HG03565 (cell line): ENCODE results near the gene GNAS-AS1.
"Not testable (repeated sequence)": the region's sequence is repeated elsewhere in the genome, so short reads cannot be mapped to it uniquely, and the experiment has no call there.

Experiments used
- ATAC-seq: cut with Tn5 transposase; IDR thresholded peaks from one replicate; pipeline ENCODE4 v1.9.1; 2021; ENCODE audit warnings: mild to moderate bottlenecking, moderate library complexity; ENCODE audit not compliant: unreplicated experiment

Gene GNAS-AS1

DNA sequence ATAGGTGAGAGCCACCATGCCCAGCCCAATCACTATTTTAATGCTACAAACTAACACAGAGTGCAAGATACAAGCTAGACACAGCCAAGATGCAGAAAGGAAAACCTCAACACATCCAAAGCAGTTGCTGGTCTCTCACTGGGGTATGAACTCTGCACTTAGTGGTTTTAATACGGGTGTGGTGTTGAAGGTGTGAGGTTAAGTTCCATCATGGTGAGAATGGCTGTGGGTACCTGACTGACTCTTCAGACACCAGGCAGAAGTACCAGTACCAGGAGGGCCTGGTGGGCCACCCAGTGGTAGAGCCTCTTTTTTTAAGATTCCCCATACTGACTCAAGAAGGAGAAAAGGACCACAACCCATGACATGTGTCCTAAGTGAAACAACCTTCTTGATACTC, 13.0 kb downstream of the GNAS-AS1 start:
- ATAC-seq, result no peak

DNA sequence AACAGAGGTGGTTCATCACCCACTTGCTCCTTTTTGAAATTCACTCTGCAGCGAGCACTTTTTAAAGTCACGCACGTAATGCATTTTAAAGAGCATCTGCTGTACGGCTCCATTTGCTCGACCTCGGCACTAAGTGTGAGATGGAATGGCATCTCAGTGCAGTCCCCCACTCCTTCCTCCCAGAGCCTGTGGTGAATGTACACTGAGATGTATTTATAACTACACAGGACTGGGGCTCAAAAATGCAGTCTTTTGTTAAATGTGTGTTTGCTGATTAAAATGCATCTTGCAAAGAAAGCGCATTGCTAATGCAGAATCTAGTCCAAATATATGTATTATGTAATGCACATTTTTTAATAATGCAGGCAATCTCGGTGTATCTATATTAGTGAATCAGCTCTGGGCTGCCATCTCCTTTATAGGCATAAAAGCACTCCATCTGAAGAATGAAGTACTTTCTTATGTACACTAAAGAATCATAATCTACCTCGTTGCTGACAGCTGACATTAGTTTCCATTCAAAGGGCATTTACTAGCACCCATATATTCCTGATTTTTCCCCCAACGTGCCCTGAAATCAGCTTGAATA, 14.0 kb downstream of the GNAS-AS1 start:
- ATAC-seq, result no peak

DNA sequence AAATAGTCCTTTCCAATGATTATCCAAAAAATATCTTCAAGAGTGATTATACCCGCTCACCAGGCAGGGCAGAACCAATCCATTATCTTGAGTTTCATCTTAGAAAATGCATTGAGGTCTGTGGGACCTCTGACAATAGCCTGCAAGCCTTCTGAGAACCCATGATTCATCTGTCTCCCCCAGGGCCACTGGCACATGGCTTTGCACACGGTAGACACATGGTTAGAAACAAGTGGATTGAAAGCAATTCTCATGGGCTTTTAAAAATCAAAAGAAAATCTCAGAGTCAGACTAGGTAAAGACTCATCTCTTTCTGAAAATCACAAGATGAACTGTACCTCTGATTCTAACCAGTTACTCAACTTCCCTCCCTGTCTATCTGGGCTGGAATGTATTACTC, 15.5 kb downstream of the GNAS-AS1 start:
- no peak for ATAC-seq

DNA sequence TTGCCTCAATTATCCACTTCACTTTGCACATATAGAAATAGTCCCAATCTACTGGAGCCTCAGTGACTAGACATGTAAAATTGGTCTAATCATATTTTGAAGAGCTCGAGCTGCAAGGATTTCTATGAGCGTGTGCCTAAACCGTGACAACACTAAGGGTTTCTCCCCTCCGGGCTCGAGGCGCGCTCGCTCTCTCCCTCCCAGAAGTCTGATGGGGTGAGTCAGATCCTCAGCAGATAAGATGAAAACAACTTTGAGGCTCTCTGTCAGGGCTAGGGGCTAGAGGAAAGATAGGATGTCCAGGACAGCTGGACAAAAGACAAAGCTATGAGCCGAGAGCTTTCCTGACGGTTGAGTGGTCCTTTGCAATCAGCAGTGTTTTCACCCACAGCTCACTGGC, 16.8 kb downstream of the GNAS-AS1 start:
- no peak for ATAC-seq

DNA sequence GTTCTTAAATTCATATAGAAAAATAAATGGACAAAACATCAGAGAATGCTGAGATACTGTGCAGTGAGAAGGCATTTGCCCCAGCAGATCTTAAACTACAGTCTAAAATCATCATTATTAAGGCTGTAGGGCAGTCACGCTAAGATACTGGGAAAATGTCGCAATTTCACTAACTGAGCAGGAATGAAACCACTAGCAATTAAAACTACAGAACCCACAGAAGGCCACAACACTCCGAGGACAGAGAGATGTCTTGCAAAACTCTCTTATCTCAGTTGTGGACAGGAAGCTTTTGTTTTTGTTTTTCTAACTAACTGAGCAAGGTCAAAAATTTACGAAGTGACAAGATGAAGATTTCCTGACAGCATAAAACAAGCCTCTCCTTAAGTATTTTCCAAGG, 18.2 kb downstream of the GNAS-AS1 start:
- ATAC-seq, result no peak

DNA sequence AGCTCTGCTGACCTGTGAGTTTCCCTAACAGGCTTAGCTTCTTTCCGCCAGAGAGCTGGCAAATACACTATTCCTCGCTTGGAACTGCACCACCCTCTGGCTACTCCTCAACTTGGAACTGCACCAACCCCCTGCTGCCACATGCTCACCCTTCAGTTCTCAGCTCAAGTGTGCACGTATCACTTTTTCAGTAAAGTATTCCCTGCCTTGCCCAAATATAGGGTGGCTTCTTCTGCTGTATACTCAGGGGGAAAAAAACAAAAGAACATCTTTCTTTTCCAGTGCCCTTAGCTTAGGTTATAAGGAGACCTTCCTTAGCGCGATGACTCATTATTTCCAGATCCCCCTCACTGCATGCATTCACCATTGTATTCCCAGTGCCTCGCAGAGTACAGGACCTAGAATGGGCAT, 21.2 kb downstream of the GNAS-AS1 start:
- no peak for ATAC-seq

DNA sequence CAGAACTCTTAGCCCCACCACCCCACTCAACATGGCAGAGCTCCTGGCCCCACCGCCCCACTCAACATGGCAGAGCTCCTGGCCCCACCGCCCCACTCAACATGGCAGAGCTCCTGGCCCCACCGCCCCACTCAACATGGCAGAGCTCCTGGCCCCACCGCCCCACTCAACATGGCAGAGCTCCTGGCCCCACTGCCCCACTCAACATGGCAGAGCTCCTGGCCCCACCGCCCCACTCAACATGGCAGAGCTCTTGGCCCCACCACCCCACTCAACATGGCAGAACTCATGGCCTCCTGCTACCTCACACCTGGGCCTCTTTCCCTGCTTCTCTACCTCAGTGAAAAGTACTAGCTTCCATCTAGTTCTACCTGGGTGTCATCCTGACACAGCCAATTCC, 21.9 kb downstream of the GNAS-AS1 start:
- ATAC-seq, result not testable (repeated sequence)

DNA sequence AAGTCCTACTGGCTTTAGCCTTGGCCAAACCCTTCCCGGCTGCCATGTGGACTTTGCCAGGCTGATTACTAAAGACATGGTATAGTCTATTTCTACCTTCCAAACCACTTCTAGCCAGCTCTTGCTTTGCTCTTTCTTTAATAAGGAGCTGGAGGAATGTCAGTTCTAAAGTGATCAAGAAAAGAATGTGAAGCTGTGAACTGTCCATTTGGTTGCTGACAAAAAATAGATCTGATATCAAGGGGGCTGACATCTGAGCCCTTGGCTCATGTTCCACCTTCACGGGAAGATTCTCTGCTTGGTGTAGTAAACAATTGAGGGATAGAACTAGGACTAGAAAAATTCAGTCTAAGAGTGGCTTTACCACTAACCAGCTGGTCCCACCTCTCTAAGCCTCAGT, 22.6 kb downstream of the GNAS-AS1 start:
- no peak for ATAC-seq

DNA sequence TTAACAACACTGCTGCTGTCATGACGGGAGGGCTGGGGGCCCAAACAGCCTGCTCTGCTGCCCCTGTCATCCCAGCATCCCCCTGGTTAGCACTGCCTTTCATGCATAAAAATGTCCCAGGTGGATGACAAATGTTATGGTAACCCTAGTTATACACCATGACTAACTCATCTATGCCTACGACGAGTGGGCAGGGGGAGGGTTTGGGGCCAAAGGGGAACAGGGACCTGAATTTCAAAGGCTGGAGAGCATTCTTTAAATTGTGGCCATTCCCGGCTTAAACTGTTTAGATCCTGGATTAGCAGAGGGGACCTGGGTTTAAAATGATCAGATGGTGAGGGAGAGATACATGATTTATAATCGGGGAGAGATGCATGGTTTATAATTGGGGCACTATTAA, 24.4 kb downstream of the GNAS-AS1 start:
- no peak for ATAC-seq

DNA sequence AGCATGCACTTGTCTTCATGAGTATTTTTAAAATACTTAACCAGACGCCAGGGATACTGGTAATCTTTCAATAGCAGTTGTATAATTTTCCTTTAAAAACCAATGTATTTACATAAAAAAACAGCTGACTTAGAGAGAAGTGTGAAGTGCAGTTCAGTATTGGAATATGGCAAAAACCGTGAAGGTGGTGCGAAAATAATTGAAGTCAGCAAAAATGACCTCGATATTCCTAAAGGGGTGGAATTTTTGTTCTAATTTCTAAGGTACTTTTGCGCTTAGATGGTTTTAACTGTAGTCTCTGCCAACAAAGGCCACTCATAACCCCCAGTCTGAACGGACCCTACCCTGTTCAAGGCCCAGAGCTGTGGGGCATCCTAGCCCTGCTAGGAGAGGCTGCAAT, 25.3 kb downstream of the GNAS-AS1 start:
- no peak for ATAC-seq

DNA sequence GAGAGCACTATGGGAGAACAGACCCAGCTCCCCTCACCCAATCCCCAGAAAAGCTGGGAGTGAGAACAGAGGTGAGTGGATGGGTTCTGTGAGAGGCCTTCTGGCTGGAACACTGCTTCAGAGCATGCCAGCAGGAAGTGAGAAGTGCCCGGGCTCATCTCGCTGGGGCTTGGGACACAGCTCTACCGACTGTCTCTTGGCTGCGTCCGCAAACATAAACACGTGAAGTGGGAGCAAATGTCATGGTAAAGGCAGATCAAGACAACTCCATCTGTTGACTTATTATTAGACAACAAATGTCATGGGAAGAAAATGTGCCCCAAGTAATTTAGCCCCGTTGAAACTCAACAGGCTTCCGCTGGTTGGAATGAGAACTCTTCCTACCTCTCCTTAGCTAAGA, 25.9 kb downstream of the GNAS-AS1 start:
- no peak for ATAC-seq

DNA sequence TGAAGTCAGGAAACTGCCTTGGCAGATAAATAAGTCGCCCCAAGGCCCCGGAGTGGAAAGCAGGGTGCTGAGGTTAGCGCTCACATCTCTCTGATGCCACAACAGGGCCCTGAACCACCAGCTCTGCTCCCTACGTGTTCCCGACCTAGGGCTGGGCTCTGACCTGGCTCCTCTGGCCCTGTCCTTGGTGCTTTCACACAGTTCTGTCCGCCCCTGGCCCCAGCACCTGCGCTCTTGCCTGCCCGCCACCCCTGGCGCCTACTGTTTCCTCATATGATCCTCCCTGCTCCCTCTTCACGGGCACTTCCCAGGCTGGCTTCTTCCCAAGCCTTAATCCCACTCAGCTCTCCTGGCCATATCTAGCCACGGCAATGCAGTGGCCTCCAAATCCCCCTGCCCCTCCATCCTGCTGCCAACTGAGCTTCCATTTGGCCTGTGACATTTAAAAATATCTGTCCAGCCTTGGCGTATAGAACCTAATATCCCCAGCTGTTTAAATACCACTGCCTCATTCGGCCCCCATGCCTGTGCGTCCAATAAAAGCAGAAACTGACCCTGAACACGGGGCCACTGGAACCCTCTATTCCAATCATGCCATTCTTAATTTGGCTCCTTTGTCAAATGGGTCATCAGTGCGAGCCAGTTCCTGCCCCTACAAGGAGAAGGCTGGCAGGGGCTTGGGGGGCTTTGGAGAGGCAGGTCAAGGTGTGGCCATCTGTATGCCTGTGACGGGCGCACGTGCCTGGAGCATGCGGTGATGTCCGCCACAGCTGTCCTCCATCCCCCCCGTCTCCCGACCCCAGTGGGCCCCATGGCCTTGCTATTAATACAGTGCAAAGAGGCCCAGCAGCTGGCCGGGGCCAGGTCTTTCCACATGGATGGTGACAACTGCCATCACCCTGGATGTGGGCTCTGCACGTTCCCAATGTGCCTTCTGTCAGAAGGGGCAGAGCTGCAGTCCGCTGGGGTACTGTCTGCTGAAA, 27.7 kb downstream of the GNAS-AS1 start:
- ATAC-seq, result no peak

DNA sequence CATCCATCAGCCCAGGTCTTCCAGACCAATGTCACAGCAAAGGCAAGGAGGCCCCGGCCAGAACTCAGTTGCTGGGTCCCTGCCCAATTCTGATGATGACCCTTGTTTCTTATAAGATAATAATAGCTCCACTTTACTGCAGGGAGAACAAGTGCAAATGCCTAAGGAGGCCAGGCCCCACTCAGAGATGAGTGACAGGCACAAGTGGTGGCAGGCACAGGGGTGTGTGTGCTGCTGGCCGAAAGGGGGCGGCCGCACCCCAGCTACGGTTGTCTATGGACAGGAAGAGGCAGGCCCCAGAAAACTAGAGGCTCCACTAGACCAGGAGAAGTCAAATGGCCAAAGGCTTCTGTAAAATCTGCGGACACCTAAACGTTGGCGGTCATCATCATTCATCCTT, 28.6 kb downstream of the GNAS-AS1 start:
- no peak for ATAC-seq

DNA sequence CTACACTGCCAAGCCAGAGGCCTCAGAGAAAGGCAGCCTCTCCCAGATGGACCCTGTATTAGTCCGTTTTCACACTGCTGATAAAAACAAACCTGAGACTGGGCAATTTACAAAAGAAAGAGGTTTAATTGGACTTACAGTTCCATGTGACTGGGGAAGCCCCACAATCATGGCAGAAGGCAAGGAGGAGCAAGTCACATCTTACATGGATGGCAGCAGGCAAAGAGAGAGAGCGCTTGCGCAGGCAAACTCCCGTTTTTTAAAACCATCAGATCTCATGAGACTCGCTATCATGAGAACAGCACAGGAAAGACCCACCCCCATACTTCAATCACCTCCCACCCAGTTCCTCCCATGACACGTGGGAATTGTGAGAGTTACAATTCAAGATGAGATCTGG, 30.2 kb downstream of the GNAS-AS1 start:
- not testable (repeated sequence) for ATAC-seq

DNA sequence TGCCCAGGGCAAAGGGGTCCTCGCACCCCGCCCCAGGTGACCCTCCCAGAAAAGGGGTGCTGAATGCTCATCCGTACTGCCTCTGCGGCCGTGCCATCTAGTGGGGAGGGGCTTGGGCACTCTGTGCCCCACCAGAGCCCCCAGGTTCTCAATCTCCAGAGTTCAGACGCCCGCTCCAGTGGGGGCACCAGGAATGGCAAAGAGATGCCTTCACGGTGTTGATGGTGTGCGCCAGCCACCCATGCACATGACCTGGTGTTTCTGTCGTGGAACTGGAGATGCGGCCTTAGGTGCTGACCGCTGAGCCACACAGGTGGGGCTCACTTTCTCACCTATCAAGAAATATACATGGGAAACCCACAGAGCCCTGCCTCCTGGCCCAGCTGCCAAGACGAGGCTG, 30.8 kb downstream of the GNAS-AS1 start:
- no peak for ATAC-seq

DNA sequence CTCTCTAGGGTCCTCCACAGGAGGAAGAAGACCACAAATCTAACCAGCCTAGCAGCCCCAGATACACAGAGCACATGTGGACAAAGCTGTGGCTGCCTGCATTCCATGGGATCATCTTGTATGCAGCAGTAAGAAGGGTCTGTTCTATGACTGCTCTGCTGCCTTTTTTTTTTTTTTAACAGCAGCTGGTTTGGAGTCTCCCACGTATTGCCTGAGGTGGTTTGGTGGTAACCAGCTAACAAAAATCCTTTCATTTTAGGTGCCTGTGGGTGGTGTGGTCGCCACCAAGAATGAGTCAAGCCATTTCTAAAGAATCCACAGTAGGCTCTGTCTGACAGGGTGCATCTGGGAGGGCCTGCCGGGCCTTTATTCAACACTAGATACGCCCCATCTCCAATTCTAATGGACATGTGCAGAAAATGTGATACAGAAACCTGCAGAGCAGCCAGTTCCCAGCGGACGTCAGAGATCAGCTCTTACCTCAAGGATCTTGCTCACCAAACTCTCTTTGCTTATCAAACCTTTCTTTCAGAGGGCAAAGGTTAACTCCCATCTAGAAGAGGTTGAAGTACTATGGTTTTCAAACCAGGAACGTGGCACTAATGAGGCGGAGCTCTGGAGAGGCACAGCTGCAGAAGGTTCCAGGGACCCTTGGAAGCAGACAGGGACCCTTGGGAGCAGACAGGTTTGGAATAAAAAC, 32.0 kb downstream of the GNAS-AS1 start:
- peak; percentile 76 for ATAC-seq

DNA sequence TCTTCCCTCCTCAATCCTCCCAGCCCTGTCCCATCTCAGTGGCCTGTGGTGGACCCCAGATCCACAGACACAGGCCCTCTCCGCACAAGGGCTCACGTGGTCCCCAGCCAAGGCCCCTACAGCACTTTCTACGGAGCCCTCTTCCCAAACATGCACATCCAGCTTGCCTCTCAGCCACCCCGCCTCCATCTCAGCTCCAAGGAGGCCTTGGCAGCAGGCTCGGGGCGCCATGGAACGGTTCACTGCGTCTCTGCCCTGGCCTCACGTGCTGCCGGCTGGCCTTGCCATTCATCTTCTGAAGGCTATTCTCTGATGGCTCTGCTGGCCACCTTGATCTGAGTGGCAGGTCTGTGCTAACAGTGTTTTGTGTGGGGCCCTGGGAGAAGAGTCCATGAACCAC, 33.0 kb downstream of the GNAS-AS1 start:
- ATAC-seq, result no peak

DNA sequence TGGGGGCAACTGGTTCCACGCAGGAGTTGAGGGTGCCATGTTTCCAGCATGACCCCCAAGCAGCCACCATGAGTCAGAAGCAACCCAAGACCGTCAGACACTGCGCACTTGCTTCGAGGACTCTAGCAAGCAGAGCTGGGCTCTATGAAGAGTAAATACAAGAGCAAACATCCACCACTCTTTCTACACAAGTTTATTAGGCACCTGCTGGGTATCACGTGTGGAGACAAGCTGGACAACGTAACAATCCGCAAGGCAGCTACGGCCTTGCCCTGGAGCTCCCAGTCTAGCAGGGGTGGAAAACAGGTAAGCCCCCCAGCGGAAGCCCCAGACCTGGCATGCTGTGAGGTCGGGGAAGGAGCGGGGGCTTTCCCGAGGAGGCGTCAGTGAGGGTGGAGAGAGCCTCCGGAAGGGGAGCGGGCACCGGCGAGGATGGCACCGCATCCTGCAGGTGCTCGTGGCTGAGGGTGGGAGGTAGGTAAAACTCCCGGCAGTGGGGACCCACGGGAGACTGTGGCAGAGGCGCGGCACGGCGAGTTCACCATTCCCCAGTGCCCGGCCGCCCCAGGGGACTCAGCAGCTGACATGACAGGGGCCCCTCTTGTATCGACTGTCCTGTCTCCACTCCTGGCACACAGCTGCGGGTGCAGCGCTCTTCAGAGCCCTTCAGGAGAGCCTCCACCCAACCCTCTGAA, 33.6 kb downstream of the GNAS-AS1 start:
- no peak for ATAC-seq

DNA sequence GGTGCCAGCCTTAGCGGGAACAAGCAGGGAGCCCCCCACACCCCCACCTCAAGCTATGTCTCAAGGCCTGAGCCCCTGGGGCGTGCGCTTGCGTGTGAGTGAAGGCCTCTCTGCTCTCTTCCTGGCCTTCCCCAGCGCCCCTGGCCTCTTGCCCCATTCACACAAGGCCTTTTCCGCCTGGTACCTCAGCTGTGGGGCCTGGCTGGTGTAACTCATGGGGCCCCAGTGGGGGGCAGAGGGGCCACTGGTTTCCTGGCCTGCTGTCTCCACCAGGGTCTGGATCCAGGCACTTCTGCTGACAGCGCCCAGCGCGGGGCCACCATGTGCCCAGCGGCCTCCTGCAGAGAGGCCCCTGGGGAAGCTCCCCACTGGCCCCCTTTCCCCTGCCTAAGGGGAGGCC, 34.7 kb downstream of the GNAS-AS1 start:
- ATAC-seq, result no peak

DNA sequence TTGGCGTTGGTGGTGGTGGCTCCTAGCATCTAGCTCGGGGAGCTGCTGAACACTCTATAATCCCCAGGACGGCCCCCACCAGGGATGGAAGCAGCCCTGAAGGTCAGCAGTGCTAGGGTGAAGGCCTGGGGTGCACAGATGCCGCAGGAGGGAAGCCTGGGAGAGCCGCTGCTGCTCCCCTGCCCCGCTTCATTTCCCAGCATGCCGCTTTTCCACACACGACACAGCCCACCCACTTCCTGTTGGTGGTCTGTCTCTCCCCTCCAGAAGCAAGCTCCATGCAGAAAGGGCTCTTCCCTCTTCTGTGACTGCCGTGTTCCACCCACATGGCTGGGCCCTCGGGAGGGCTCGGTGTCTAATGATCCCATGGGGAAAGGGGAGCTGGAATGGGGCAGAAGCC, 35.3 kb downstream of the GNAS-AS1 start:
- no peak for ATAC-seq

DNA sequence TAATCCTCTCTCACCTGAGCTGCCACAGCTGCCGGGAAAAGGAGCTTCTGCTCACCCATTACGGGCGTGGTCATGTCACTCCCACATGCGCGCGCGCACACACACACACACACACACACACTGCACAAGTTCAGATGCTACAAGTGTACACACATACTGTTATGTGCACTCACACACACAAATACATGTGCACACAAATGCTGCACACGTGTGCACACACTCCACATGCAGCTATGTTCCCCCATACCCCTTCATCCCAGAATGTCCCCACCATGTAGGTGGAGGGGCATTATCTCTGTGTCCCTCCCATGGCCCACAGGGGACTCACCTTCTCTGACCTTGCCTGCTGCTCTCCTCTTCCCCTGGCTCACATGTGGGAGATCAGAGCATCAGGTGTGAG, 37.3 kb downstream of the GNAS-AS1 start:
- no peak for ATAC-seq
